ENCODE data around the gene PADI3. TPM values are rescaled to one million over a fixed set of nuclear protein-coding genes. Genes with fewer than 3 reads are reported as not detected.

PADI3 gene
- polyA plus RNA-seq, 1 of the 3 experiments (the other 2 are of a cell fraction): 0.30 TPM

- no peaks in the 10 kb centered on the region for H3K36me3 ChIP-seq (replicated peaks in 1 of 2; ENCODE audit: control insufficient read depth in 1 of 2, insufficient read depth in 2 of 2, low read length in 1 of 2)
- TF ChIP-seq TCF12 (IDR thresholded peaks at IDR 0.05) (no peak), CTCF (IDR thresholded peaks at IDR 0.05) (no peak), RAD21 (IDR thresholded peaks at IDR 0.05; ENCODE audit: low read length) (no peak), EZH2phosphoT487 (IDR thresholded peaks at IDR 0.05; ENCODE audit: borderline replicate concordance, low read depth) (no peak), EP300 (IDR thresholded peaks at IDR 0.05; ENCODE audit: borderline replicate concordance in 1 of 2, low read depth in 1 of 2, low read length in 1 of 2) (no peak), CHD2 (IDR thresholded peaks at IDR 0.05; ENCODE audit: low read length, partially characterized antibody) (no peak)
- no peak for DNase-seq
- no peaks in the 10 kb centered on the region for H4K20me1 ChIP-seq (ENCODE audit: insufficient read depth)
- ChIA-PET POLR2A (no interaction called here), CTCF (no interaction called here)
- no peaks in the 10 kb centered on the region for H3K9me3 ChIP-seq
- peaks cover 0 to 3% of the 10 kb centered on the region in 2 experiments; a peak in 1 of 4 replicates for H3K4me1 ChIP-seq (ENCODE audit: control insufficient read depth in 1 of 2, insufficient read depth in 2 of 2, low read depth in 1 of 2, low read length in 1 of 2)
- H3K27me3 ChIP-seq (ENCODE audit: insufficient read depth): no peaks in the 10 kb centered on the region; the same call in 1 of the 2 replicates
- no peaks in the 10 kb centered on the region for H3K79me2 ChIP-seq (ENCODE audit: insufficient read depth)
- no peak overlapping the region for H3K27ac ChIP-seq (ENCODE audit: low read depth in 2 of 2, low read length in 1 of 2)
- no peak overlapping the region for H3K4me3 ChIP-seq (ENCODE audit: low read depth in 2 of 2, low read length in 1 of 2)
- H3K4me2 ChIP-seq: no peak overlapping the region
- 44% methylated on average over 7 of the region's 7 CpGs for WGBS (ENCODE audit: low lambda C conversion rate)
- H2AFZ ChIP-seq (ENCODE audit: low read depth): no peak overlapping the region
- H3F3A ChIP-seq (replicated peaks; ENCODE audit: insufficient read depth): no peaks in the 10 kb centered on the region
- H3K9ac ChIP-seq: no peak overlapping the region
- H3K9me2 ChIP-seq: no peaks in the 10 kb centered on the region
Measured at GRCh38 chr1:17292299-17293160, 43.6 kb downstream of the PADI3 start.

- 32% methylated on average over 14 of the region's 14 CpGs for WGBS (ENCODE audit: low lambda C conversion rate)
- Histone ChIP-seq H3K9me3 (no peaks in the 10 kb centered on the region), H3K9me2 (no peaks in the 10 kb centered on the region), H3K27ac (ENCODE audit: low read depth in 2 of 2, low read length in 1 of 2) (no peak overlapping the region), H3K4me2 (no peak overlapping the region), H3K79me2 (ENCODE audit: insufficient read depth) (no peaks in the 10 kb centered on the region), H3K9ac (no peak overlapping the region), H3K36me3 (replicated peaks in 1 of 2; ENCODE audit: control insufficient read depth in 1 of 2, insufficient read depth in 2 of 2, low read length in 1 of 2) (no peaks in the 10 kb centered on the region), H3F3A (replicated peaks; ENCODE audit: insufficient read depth) (no peaks in the 10 kb centered on the region), H3K4me3 (ENCODE audit: low read depth in 2 of 2, low read length in 1 of 2) (no peak overlapping the region), H4K20me1 (ENCODE audit: insufficient read depth) (no peaks in the 10 kb centered on the region), H3K27me3 (ENCODE audit: insufficient read depth) (no peaks in the 10 kb centered on the region; the same call in 1 of the 2 replicates), H2AFZ (ENCODE audit: low read depth) (no peak overlapping the region), H3K4me1 (ENCODE audit: control insufficient read depth in 1 of 2, insufficient read depth in 2 of 2, low read depth in 1 of 2, low read length in 1 of 2) (peaks cover 0 to 3% of the 10 kb centered on the region in 2 experiments; a peak in 1 of 4 replicates)
- TF ChIP-seq FOSL2 (IDR thresholded peaks at IDR 0.05; ENCODE audit: borderline replicate concordance, low read depth) (no peak), SMC3 (IDR thresholded peaks at IDR 0.05; ENCODE audit: low read depth, low read length) (no peak), PBX3 (IDR thresholded peaks at IDR 0.05) (no peak)
- ChIA-PET POLR2A (no interaction called here), CTCF (interaction anchor here (0.7 to 0.8 kb wide), 2 partner anchors 14 to 42 kb away, joined by 3 to 4 read pairs; no protein-coding TSS in a partner anchor)
- DNase-seq: no peak
Measured at GRCh38 chr1:17293681-17294425, 45.0 kb downstream of the PADI3 start.
